ENCODE measurements around the gene KHDRBS1. TPM values are rescaled to one million over a fixed set of nuclear protein-coding genes. Genes with fewer than 3 reads are reported as not detected.

KHDRBS1 gene
- total RNA-seq, 6 donors from 2014 or later: 52.4 to 101 (median 91.9) TPM

GRCh38 chr1:32091176-32091575 is 77.5 kb downstream of the KHDRBS1 start:
- Histone ChIP-seq H3K36me3 (peaks cover 5 to 77% (median 47%) of the 10 kb centered on the region in 4 donors), H3K4me1 (no peaks in the 10 kb centered on the region), H3K9me3 (no peaks in the 10 kb centered on the region), H3K27ac (no peak overlapping the region), H3K4me3 (no peak overlapping the region), H3K27me3 (no peaks in the 10 kb centered on the region)
- ATAC-seq (ENCODE audit: low FRiP score in 2 of 2): no peak
- 95 to 97% methylated on average over 5 to 8 of the region's 8 CpGs for WGBS, 2 donors
- no peak for DNase-seq
- TF ChIP-seq CTCF (IDR thresholded peaks at IDR 0.05): no peak
- TF ChIP-seq POLR2AphosphoS5 (IDR thresholded peaks at IDR 0.05): no peak
- no peak for TF ChIP-seq EP300 (IDR thresholded peaks at IDR 0.05)
- no peak for TF ChIP-seq POLR2A (IDR thresholded peaks at IDR 0.05)

- no peaks in the 10 kb centered on the region for H3K9me3 ChIP-seq
- no peak overlapping the region for H3K4me3 ChIP-seq
- TF ChIP-seq POLR2A (IDR thresholded peaks at IDR 0.05) (no peak), EP300 (IDR thresholded peaks at IDR 0.05) (no peak), POLR2AphosphoS5 (IDR thresholded peaks at IDR 0.05) (no peak), CTCF (IDR thresholded peaks at IDR 0.05) (no peak)
- no peak for ATAC-seq (ENCODE audit: low FRiP score in 2 of 2)
- H3K36me3 ChIP-seq: peaks cover 5 to 77% (median 49%) of the 10 kb centered on the region in 4 donors
- no peaks in the 10 kb centered on the region for H3K27me3 ChIP-seq
- H3K4me1 ChIP-seq: no peaks in the 10 kb centered on the region
- H3K27ac ChIP-seq: no peak overlapping the region
- WGBS, 2 donors: 93 to 100% methylated on average over 2 to 13 of the region's 15 CpGs
- peak in 1 of 2 donors; percentile 48 for DNase-seq
These were observed 77.9 kb downstream of the KHDRBS1 start for GRCh38 chr1:32091591-32091990.

Small RNA genes within 50 kb of the gene (small RNA-seq; reads per million reads assigned to genes)
- 0 reads per million in 4 donors for gene MIR5585
- gene RF00017: 0 reads per million in 4 donors

Other genes with a start within 250 kb of the KHDRBS1 start
- 1 to 10 TPM in 5 of 6 donors, under 1 TPM in 1; 0.34 to 1.9 (median 1.1) TPM for gene ADGRB2, start 249.5 kb upstream of the KHDRBS1 start, total RNA-seq
- 10 to 100 TPM in 3 of 6 donors, 1 to 10 TPM in 3; 7.3 to 63.3 (median 10.4) TPM for gene SPOCD1, start 197.8 kb upstream of the KHDRBS1 start, total RNA-seq
- gene PTP4A2, start 75.5 kb upstream of the KHDRBS1 start, total RNA-seq: 100 to 1,000 TPM in 4 of 6 donors, 10 to 100 TPM in 2; 71.6 to 279 (median 148) TPM
- gene TMEM39B, start 59.1 kb downstream of the KHDRBS1 start, total RNA-seq: 10 to 100 TPM in 3 of 6 donors, 1 to 10 TPM in 3; 5.0 to 22.1 (median 10.2) TPM
- 10 to 100 TPM; 16.8 to 53.8 (median 42.0) TPM for gene KPNA6, start 94.2 kb downstream of the KHDRBS1 start, total RNA-seq
- 10 to 100 TPM; 29.3 to 57.5 (median 47.5) TPM for gene TXLNA, start 165.8 kb downstream of the KHDRBS1 start, total RNA-seq
- 1 to 10 TPM in 5 of 6 donors, under 1 TPM in 1; 0.98 to 4.2 (median 3.2) TPM for gene CCDC28B, start 186.7 kb downstream of the KHDRBS1 start, total RNA-seq
- gene IQCC, start 191.8 kb downstream of the KHDRBS1 start, total RNA-seq: 1 to 10 TPM in 5 of 6 donors, under 1 TPM in 1; 0.55 to 6.3 (median 1.9) TPM
- gene DCDC2B, start 195.2 kb downstream of the KHDRBS1 start, total RNA-seq: 10 to 100 TPM in 1 of 6 donors, 1 to 10 TPM in 4, under 1 TPM in 1; 0.11 to 11.4 (median 4.5) TPM
- gene TMEM234, start 208.5 kb downstream of the KHDRBS1 start, total RNA-seq: 10 to 100 TPM; 14.9 to 62.9 (median 21.1) TPM
- gene EIF3I, start 208.5 kb downstream of the KHDRBS1 start, total RNA-seq: 100 to 1,000 TPM in 4 of 6 donors, 10 to 100 TPM in 2; 62.9 to 173 (median 109) TPM
- 10 to 100 TPM in 2 of 6 donors, 1 to 10 TPM in 3, not detected in 1; 1.9 to 53.0 (median 4.6) TPM for gene FAM167B, start 233.4 kb downstream of the KHDRBS1 start, total RNA-seq
- gene LCK, start 237.4 kb downstream of the KHDRBS1 start, total RNA-seq: 10 to 100 TPM in 1 of 6 donors, 1 to 10 TPM in 5; 5.1 to 25.1 (median 7.7) TPM